Measurements from ENCODE around the gene PGGHG.

Gene PGGHG

DNA sequence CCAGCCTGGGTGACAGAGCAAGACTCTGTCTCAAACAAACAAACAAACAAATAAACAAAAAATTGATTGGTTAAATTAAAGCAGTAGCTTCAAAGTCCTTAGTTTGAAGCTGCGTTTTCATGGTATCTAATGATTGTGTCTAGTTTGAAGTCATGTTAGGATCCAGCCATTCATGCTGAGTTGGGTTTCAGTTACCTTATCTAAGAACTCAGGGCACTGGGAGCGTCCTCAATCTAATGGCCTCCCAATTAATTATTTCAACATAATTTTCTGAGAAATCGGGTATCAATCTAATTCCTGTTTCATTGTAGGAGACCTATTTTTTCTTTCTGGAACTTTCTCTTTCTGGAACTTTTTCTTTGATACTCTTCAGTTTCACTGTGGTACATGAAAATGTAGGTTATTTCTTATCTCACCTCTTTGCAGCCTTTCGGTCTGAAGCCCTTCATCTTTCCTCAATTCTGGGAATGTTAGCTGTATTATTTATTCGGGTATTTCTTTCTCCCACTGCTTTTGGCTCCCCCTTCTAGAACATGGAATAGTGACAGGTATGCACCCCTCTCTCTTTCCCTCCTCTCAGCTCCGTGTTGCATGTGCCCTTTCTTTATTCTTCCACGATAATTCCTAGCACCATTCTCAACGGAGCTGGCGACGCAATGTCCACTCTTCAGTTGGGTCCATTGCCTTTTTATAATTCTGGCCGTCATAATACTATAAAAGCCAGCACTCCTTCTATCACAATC, 56.1 kb downstream of the PGGHG start:
- no peak overlapping the region for H3K4me3 ChIP-seq (ENCODE audit: low read depth, low read length)
- TF ChIP-seq, protein P1, sequence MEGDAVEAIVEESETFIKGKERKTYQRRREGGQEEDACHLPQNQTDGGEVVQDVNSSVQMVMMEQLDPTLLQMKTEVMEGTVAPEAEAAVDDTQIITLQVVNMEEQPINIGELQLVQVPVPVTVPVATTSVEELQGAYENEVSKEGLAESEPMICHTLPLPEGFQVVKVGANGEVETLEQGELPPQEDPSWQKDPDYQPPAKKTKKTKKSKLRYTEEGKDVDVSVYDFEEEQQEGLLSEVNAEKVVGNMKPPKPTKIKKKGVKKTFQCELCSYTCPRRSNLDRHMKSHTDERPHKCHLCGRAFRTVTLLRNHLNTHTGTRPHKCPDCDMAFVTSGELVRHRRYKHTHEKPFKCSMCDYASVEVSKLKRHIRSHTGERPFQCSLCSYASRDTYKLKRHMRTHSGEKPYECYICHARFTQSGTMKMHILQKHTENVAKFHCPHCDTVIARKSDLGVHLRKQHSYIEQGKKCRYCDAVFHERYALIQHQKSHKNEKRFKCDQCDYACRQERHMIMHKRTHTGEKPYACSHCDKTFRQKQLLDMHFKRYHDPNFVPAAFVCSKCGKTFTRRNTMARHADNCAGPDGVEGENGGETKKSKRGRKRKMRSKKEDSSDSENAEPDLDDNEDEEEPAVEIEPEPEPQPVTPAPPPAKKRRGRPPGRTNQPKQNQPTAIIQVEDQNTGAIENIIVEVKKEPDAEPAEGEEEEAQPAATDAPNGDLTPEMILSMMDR (IDR thresholded peaks at IDR 0.05; ENCODE audit: low read depth, low read length): no peak

Measured in WI38 (cell line).